CD8-positive, alpha-beta memory T cell (primary cell): Measurements from ENCODE around the gene DMRT2. TPM values are rescaled to one million over a fixed set of nuclear protein-coding genes. Genes with fewer than 3 reads are reported as not detected.

Source experiments
- CTCF ChIA-PET: fragments of 350-600 bp; sonication (Branson Sonifier 250); formaldehyde crosslinking; loops from one replicate; lab custom pipeline; 2021; ENCODE audit warnings: antibody characterized with exemption; lab: Charles Lee
- POLR2A ChIA-PET: fragments of 350-600 bp; sonication (Branson Sonifier 250); formaldehyde crosslinking; loops from one replicate; lab custom pipeline; 2021; ENCODE audit warnings: antibody characterized with exemption; lab: Charles Lee
- DNase-seq, 5 donors: peaks; one replicate each; pipeline versions ENCODE4 v3.0.0 to v3.0.0-alpha.2; 2020 to 2022; ENCODE audit warnings: mixed read lengths in 1 of 5
- H3K27ac ChIP-seq: one replicate; pipeline ENCODE4 v1.7.0; 2013; ENCODE audit warnings: low read depth, mild to moderate bottlenecking, low read length, moderate library complexity
- H3K27me3 ChIP-seq: 2 replicates; pipeline ENCODE4 v1.7.0; 2013; ENCODE audit warnings: low read length, mild to moderate bottlenecking; ENCODE audit not compliant: insufficient read depth, poor library complexity, severe bottlenecking
- H3K36me3 ChIP-seq: 2 replicates; pipeline ENCODE4 v1.7.0; 2013; ENCODE audit warnings: mild to moderate bottlenecking, low read length, moderate library complexity; ENCODE audit not compliant: insufficient read depth
- H3K4me1 ChIP-seq: 2 replicates; pipeline ENCODE4 v1.7.0; 2013; ENCODE audit warnings: mild to moderate bottlenecking, low read length, moderate library complexity; ENCODE audit not compliant: insufficient read depth
- H3K4me3 ChIP-seq: 2 replicates; pipeline ENCODE4 v1.7.0; 2013; ENCODE audit warnings: mild to moderate bottlenecking, low read length
- H3K9me3 ChIP-seq: 2 replicates; pipeline ENCODE4 v1.7.0; 2013; ENCODE audit warnings: mild to moderate bottlenecking, low read length
- H3K27ac Mint-ChIP-seq, 8 donors: one replicate each; pipeline ENCODE4 v1.8.0; 2020 to 2021; ENCODE audit warnings: mixed read lengths in 8 of 8, mild to moderate bottlenecking in 6 of 8, inconsistent platforms in 3 of 8, moderate library complexity in 3 of 8
- H3K27me3 Mint-ChIP-seq, 2 donors: one replicate each; pipeline ENCODE4 v1.8.0; 2020 to 2021; ENCODE audit warnings: mixed read lengths in 2 of 2, mild to moderate bottlenecking in 1 of 2, moderate library complexity in 1 of 2
- H3K36me3 Mint-ChIP-seq, 3 donors: one replicate each; pipeline ENCODE4 v1.8.0; 2020 to 2021; ENCODE audit warnings: mixed read lengths in 3 of 3, inconsistent platforms in 1 of 3, mild to moderate bottlenecking in 1 of 3
- H3K4me1 Mint-ChIP-seq, 3 donors: one replicate each; pipeline ENCODE4 v1.8.0; 2020 to 2021; ENCODE audit warnings: mixed read lengths in 3 of 3, inconsistent platforms in 1 of 3, mild to moderate bottlenecking in 1 of 3
- H3K4me3 Mint-ChIP-seq, 7 donors: one replicate each; pipeline ENCODE4 v1.8.0; 2020 to 2021; ENCODE audit warnings: mixed read lengths in 7 of 7, mild to moderate bottlenecking in 6 of 7, moderate library complexity in 4 of 7, inconsistent platforms in 2 of 7
- H3K9me3 Mint-ChIP-seq, 5 donors: one replicate each; pipeline ENCODE4 v1.8.0; 2020 to 2022; ENCODE audit warnings: mixed read lengths in 5 of 5, mild to moderate bottlenecking in 3 of 5, moderate library complexity in 2 of 5, inconsistent platforms in 1 of 5
- polyA plus RNA-seq: library from polyadenylated mRNA; unstranded; fragments of 300-500 nt; fragmentation: Illumina TruSeq; gene quantifications from one replicate; pipeline ENCODE4 v1.2.3, GENCODE V29; 2021
- total RNA-seq, 2 experiments: library from RNA; stranded (reverse); gene quantifications; one replicate each; pipeline ENCODE4 v1.2.3, GENCODE V29; 2021

The DMRT2 gene
- total RNA-seq (not detected), polyA plus RNA-seq (0.23 TPM)

DNA sequence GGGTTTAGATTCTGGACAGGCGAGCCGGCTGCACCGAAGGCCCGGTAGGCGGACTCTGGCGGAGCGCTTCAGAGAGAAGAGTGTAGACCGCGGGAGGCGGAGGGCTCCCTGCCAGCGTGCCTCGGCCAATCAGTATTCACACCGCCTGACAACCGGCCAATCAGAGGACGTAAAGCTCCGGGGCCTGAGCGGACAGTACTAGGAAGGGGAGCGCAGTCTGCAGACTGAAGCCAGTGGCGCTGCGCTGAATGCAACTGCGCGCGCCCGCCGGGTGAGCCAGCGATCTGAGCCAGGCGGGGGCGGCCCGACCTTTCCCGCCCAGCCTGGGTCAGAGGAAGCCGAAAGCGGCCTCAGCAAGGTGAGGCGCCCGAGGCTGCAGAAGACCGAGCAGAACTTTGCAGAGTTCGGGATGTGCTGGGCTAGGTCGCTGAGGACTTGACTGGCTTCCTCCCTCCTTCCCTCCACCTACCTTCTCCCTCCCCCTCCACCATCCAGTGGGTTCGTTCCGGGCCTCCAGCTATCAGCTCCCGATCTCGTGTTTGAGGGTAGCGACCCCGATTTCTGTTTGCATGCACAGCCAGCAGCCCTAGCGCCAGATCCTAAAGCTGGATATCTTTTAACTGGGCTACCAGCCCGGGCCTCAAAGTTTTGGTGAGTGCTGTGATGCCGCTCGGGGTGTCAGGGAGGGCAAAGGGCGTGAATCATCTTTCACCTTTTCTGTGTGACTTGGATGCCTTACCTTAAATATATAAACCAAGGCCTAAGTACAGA lies at the start of gene DMRT2:
DMRT2 (plus strand) TSS at position 233 of the 771 bp plus-strand sequence. CDS start 1,257 bp downstream, outside the sequence.
- peak within 1 kb of the TSS in 1 of 8 donors; percentile 53 for H3K27ac Mint-ChIP-seq
- Histone ChIP-seq H3K9me3 (no peaks in the 10 kb centered on the region), H3K27ac (no peak within 1 kb of the TSS), H3K27me3 (peaks cover 60% of the 10 kb centered on the region), H3K4me1 (peaks cover 27% of the 10 kb centered on the region), H3K4me3 (no peak within 1 kb of the TSS), H3K36me3 (no peaks in the 10 kb centered on the region)
- H3K4me3 Mint-ChIP-seq, result peak within 1 kb of the TSS in 6 of 7 donors; percentile 63 to 88 (median 84)
- peaks cover 0 to 6% (median 5%) of the 10 kb centered on the region in 3 donors for H3K36me3 Mint-ChIP-seq
- ChIA-PET POLR2A (no interaction called here), CTCF (no interaction called here)
- H3K27me3 Mint-ChIP-seq, result peaks cover 75 to 76% of the 10 kb centered on the region in 2 donors
- H3K4me1 Mint-ChIP-seq, result peaks cover 37 to 56% (median 48%) of the 10 kb centered on the region in 3 donors
- no peak for DNase-seq
- peaks cover 8 to 29% (median 14%) of the 10 kb centered on the region in 5 donors for H3K9me3 Mint-ChIP-seq

DNA sequence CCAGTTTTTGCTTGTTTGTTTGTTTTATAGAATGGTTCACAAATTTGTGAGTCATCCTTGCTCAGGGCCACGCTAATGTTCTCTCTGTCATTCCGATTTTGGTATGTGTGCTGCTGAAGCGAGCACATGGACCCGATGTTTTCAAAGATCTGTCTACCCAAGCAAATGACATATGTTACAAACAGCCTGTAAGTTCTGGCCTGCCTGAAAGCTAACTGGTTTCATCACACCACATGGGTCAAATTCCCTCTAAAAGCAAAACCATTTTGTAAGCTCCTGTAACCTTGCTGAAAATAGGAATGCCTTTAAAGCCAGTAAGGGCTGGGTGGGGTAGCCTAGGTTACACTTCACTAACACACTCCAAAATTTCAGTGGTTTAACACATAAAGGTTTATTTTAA lies 48.3 kb upstream of the DMRT2 start:
- no peak overlapping the region for H3K4me3 ChIP-seq

DNA sequence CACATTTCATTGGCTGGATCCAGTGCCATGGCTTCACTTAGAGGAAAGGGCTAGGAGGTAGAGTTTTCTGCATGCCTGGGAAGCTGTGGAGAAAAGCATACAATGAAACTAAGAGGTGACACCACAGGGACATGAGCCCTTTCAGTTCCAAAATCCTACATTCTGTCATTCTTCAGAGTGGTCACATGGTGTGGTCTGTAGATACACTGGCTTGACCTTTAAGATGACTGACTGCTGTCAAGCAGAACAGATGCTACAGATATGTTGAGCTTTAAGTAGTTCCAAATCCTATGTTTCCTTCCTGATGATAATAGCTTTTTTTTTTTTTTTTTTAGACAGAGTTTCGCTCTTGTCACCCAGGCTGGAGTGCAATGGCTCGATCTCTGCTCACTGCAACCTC lies 47.5 kb upstream of the DMRT2 start:
- Histone ChIP-seq H3K27ac (no peak overlapping the region), H3K4me1 (no peaks in the 10 kb centered on the region), H3K9me3 (no peaks in the 10 kb centered on the region), H3K27me3 (no peaks in the 10 kb centered on the region), H3K4me3 (no peak overlapping the region), H3K36me3 (no peaks in the 10 kb centered on the region)
- H3K4me1 Mint-ChIP-seq, result peaks cover 0 to 5% (median 5%) of the 10 kb centered on the region in 3 donors
- ChIA-PET POLR2A (no interaction called here), CTCF (no interaction called here)
- H3K36me3 Mint-ChIP-seq, result no peaks in the 10 kb centered on the region
- no peak overlapping the region for H3K4me3 Mint-ChIP-seq
- peaks cover 4 to 29% of the 10 kb centered on the region in 2 donors for H3K27me3 Mint-ChIP-seq
- H3K27ac Mint-ChIP-seq, result no peak overlapping the region
- no peaks in the 10 kb centered on the region for H3K9me3 Mint-ChIP-seq
- no peak for DNase-seq

More for the DNA sequence above, 48.3 kb upstream of the DMRT2 start:
- no peak overlapping the region for H3K4me3 Mint-ChIP-seq
- H3K36me3 ChIP-seq, result no peaks in the 10 kb centered on the region
- DNase-seq, result no peak
- H3K4me1 Mint-ChIP-seq, result peaks cover 0 to 5% (median 5%) of the 10 kb centered on the region in 3 donors
- no peaks in the 10 kb centered on the region for H3K36me3 Mint-ChIP-seq
- no peak overlapping the region for H3K27ac Mint-ChIP-seq
- CTCF ChIA-PET, result no interaction called here
- H3K27ac ChIP-seq, result no peak overlapping the region
- H3K27me3 Mint-ChIP-seq, result peaks cover 2 to 22% of the 10 kb centered on the region in 2 donors
- H3K9me3 ChIP-seq, result no peaks in the 10 kb centered on the region
- no peaks in the 10 kb centered on the region for H3K4me1 ChIP-seq
- no peaks in the 10 kb centered on the region for H3K27me3 ChIP-seq
- POLR2A ChIA-PET, result no interaction called here
- H3K9me3 Mint-ChIP-seq, result no peaks in the 10 kb centered on the region

DNA sequence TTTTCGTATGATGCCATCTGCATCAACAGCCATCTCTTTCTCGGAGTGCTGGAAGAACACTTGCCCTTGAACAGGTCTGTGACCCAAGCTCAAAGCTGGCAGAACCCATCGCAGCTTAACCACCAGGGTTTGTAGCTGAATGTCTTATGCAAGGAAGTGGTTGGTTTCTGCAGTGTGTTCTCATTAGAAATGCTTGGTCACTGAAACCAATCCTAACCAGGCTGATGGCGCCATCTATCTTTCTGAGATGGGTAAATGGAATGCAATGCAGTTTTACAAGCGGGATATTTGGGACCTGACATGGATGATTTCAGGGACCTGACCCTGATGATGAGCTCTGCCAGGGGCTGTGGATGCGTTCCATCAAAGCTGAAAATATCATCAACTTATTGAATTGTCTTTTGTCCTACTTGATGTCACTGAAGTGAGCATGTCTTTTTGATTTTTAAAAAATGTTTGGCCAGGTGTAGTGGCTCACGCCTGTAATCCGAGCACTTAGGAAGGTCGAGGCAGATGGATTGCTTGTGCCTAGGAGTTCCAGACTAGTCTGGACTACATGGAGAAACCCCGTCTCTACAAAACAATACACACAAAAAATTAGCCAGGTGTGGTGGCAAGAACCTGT lies 45.0 kb upstream of the DMRT2 start:
- Mint-ChIP-seq H3K4me3 (no peak overlapping the region), H3K36me3 (no peaks in the 10 kb centered on the region), H3K4me1 (peaks cover 0 to 4% (median 2%) of the 10 kb centered on the region in 3 donors), H3K27me3 (peaks cover 5 to 52% of the 10 kb centered on the region in 2 donors), H3K9me3 (no peaks in the 10 kb centered on the region), H3K27ac (no peak overlapping the region)
- no peak overlapping the region for H3K27ac ChIP-seq
- H3K4me3 ChIP-seq, result no peak overlapping the region
- no peaks in the 10 kb centered on the region for H3K27me3 ChIP-seq
- H3K4me1 ChIP-seq, result no peaks in the 10 kb centered on the region
- POLR2A ChIA-PET, result no interaction called here
- no peaks in the 10 kb centered on the region for H3K36me3 ChIP-seq
- CTCF ChIA-PET, result no interaction called here
- DNase-seq, result no peak
- H3K9me3 ChIP-seq, result no peaks in the 10 kb centered on the region

DNA sequence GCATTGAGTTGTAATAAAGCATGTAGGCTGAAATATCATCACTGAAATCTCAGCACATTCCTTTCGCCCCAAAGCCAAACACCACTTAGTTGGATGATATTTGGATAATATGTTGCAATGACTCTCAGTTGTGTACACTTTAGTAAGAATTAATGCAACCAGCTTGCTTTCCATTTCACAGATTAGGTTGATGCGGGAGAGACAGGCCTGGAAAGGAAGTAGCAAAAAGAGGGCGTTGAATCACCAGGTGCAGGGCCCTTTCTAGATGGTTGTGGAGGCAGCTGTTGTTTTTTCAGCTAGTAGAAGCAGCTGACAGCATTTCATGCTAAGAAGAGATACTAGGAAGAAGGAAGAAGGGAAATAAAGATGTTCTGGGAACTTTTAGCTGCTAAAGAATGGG lies 42.8 kb upstream of the DMRT2 start:
- no peaks in the 10 kb centered on the region for H3K4me1 ChIP-seq
- H3K27me3 ChIP-seq, result no peaks in the 10 kb centered on the region
- no peak overlapping the region for H3K27ac ChIP-seq
- Mint-ChIP-seq H3K27ac (no peak overlapping the region), H3K27me3 (peaks cover 5 to 56% of the 10 kb centered on the region in 2 donors), H3K4me1 (peaks cover 0 to 4% (median 2%) of the 10 kb centered on the region in 3 donors), H3K36me3 (no peaks in the 10 kb centered on the region), H3K4me3 (no peak overlapping the region), H3K9me3 (no peaks in the 10 kb centered on the region)
- H3K9me3 ChIP-seq, result no peaks in the 10 kb centered on the region
- H3K36me3 ChIP-seq, result no peaks in the 10 kb centered on the region
- CTCF ChIA-PET, result no interaction called here
- POLR2A ChIA-PET, result no interaction called here
- H3K4me3 ChIP-seq, result no peak overlapping the region
- DNase-seq, result no peak

DNA sequence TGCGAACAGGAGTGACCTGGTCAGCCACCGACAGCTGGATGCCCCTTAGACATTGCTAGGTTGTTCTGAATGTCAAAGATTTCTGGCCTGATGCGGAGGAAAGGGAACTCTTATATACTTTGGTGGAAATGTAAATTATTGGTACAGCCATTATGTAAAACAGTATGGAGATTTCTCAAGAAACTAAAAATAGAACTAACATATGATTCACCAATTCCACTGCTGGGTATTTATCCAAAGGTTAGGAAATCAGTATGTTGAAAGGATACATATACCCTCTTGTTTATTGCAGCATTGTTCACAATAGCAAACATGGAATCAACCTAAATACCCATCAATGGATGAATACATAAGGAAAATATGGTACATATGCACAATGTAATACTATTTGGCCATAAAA lies 41.9 kb upstream of the DMRT2 start:
- POLR2A ChIA-PET, result no interaction called here

DNA sequence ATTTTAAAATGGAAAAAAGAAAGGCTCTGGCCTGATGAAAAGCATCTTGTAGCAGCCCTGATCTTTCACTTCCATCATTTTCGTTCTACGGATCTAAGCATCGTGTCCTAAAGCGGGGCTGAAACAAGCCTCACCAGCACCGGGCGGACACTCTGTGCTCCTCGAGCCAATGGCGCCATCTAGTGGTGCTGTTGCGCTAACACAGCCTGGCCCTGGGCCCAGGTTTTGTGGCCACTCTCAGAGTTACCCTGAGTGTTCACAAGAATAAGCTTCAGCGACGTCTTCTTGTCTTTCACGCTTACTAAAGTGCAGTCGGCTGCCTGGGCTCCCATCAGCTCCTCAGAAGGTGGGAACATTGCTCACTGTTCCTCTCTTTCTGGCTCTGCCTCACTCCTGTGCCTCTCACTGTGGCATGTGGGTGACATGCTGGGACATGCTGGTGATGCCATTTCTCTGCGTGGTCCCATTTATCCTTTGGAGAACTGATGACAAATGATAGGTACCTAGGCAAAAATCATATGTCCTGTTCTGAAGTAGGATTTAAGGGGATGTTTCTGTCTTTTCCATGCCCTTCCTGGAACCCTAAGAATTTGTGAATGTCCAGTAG lies 41.0 kb upstream of the DMRT2 start:
- DNase-seq, result peak; percentile 40 to 66 (median 50)
- no peak overlapping the region for H3K4me3 Mint-ChIP-seq
- no peaks in the 10 kb centered on the region for H3K36me3 Mint-ChIP-seq
- Histone ChIP-seq H3K36me3 (no peaks in the 10 kb centered on the region), H3K27me3 (no peaks in the 10 kb centered on the region), H3K9me3 (no peaks in the 10 kb centered on the region), H3K27ac (no peak overlapping the region), H3K4me1 (no peaks in the 10 kb centered on the region), H3K4me3 (no peak overlapping the region)
- ChIA-PET POLR2A (no interaction called here), CTCF (no interaction called here)
- peaks cover 7 to 52% of the 10 kb centered on the region in 2 donors for H3K27me3 Mint-ChIP-seq
- peaks cover 0 to 4% (median 2%) of the 10 kb centered on the region in 3 donors for H3K4me1 Mint-ChIP-seq
- peaks cover 0 to 2% (median 0%) of the 10 kb centered on the region in 5 donors for H3K9me3 Mint-ChIP-seq
- no peak overlapping the region for H3K27ac Mint-ChIP-seq

More for the DNA sequence above, 41.9 kb upstream of the DMRT2 start:
- no peak for DNase-seq
- Mint-ChIP-seq H3K9me3 (peaks cover 0 to 2% (median 0%) of the 10 kb centered on the region in 5 donors), H3K27ac (no peak overlapping the region), H3K36me3 (no peaks in the 10 kb centered on the region), H3K4me1 (peaks cover 0 to 4% (median 2%) of the 10 kb centered on the region in 3 donors), H3K27me3 (peaks cover 7 to 56% of the 10 kb centered on the region in 2 donors), H3K4me3 (no peak overlapping the region)
- Histone ChIP-seq H3K9me3 (no peaks in the 10 kb centered on the region), H3K4me3 (no peak overlapping the region), H3K27ac (no peak overlapping the region), H3K36me3 (no peaks in the 10 kb centered on the region), H3K4me1 (no peaks in the 10 kb centered on the region), H3K27me3 (no peaks in the 10 kb centered on the region)
- CTCF ChIA-PET, result no interaction called here

DNA sequence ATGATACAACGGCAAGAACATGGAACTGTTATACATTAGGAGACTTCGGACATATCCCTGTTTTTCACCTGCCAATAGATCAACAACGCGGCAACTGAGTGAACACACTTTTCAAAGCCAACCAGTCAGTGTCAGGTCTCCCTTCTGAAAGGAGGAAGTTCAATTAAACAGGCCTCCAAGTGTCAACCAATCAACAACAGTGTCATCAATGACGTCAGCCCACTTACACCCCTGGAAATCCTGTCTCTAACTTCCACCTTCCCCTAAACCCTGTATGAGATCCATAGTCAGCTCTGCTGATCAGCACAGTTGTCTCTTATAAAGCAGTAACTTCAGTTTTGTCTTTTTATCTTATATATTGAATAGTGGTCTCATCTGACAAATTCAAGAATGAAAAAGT lies 37.1 kb upstream of the DMRT2 start:
- no peaks in the 10 kb centered on the region for H3K4me1 ChIP-seq
- ChIA-PET CTCF (no interaction called here), POLR2A (no interaction called here)
- H3K9me3 ChIP-seq, result no peaks in the 10 kb centered on the region
- Mint-ChIP-seq H3K27ac (peak overlapping the region in 1 of 8 donors; percentile 5), H3K36me3 (no peaks in the 10 kb centered on the region), H3K9me3 (peaks cover 0 to 2% (median 0%) of the 10 kb centered on the region in 5 donors), H3K4me3 (no peak overlapping the region), H3K27me3 (peaks cover 8 to 37% of the 10 kb centered on the region in 2 donors), H3K4me1 (peaks cover 0 to 4% (median 2%) of the 10 kb centered on the region in 3 donors)
- no peak for DNase-seq
- no peaks in the 10 kb centered on the region for H3K36me3 ChIP-seq
- no peak overlapping the region for H3K4me3 ChIP-seq
- no peaks in the 10 kb centered on the region for H3K27me3 ChIP-seq
- no peak overlapping the region for H3K27ac ChIP-seq
